ENCODE data around the gene LMTK3. TPM values are rescaled to one million over a fixed set of nuclear protein-coding genes. Genes with fewer than 3 reads are reported as not detected.

The LMTK3 gene
- polyA plus RNA-seq, 1 donor (not counting 4 experiments of a cell fraction or from before 2014, with no cell fraction given): 0.51 TPM

DNA sequence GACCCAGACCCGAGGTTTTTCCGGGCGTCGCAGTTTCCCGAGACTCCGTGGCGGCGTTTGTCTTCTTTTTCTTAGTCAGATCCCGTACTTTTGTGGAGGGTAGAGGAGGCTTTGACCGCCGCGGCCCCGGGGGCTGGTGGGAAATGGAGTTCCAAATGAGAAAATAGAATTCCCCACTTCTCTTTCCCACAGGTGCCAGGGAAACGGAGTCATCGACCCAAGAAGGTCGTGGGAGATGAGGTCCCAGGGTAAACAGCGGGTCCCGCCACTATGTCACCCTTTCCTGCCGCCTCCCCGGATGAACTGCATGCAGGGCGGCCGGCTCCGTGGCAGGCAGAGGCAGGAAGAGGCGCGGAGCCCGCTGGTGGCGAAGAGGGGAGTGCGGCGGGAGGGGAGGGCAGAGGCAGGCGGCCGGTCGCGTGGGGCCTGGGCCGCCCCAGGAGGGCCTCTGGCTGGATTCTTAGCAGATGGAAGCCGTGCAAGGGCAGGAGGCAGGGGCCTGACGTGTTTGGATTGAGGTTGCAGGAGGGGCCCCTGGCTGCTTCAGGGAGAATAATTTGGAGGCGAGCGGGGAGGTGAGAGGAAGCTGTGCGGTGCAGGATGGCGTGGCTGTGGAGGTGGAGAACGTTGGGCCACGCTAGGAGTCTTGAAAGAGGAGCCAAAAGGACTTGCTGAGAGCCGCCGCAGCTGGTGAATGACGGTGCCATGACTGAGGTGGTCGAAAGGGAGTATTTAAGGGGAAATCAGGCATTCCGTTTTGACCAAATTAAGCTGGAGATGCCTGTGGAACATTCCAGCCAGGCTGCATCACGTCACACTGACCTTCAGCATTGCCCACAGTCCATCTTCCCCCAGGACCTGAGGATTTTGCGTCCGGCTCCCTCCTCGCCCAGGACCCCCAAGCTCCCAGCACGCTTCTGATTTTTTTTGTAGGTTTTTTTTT lies 30.8 kb downstream of the LMTK3 start:
- H4K20me1 ChIP-seq (ENCODE audit: control insufficient read depth, extremely low read depth, insufficient read depth, low read length): no peaks in the 10 kb centered on the region
- H2AFZ ChIP-seq (ENCODE audit: control insufficient read depth, low read length): no peak overlapping the region
- no peaks in the 10 kb centered on the region for H3K79me2 ChIP-seq (ENCODE audit: control insufficient read depth, insufficient read depth, low read length)
- H3K4me1 ChIP-seq (ENCODE audit: control insufficient read depth, extremely low read depth, insufficient read depth, low read length): peaks cover 23% of the 10 kb centered on the region
- H3K36me3 ChIP-seq (ENCODE audit: control insufficient read depth in 2 of 2, extremely low read depth in 1 of 2, insufficient read depth in 2 of 2, low read length in 2 of 2): peaks cover 14 to 21% of the 10 kb centered on the region in 2 experiments
- H3K9me3 ChIP-seq (ENCODE audit: control insufficient read depth, low read depth, low read length): no peaks in the 10 kb centered on the region
- H3K27me3 ChIP-seq (ENCODE audit: control insufficient read depth, extremely low read depth, insufficient read depth, low read length): no peaks in the 10 kb centered on the region
- peak overlapping the region in 2 of 3 experiments; percentile 25 to 59 for H3K4me3 ChIP-seq (ENCODE audit: control insufficient read depth in 2 of 3, extremely low read depth in 1 of 3, insufficient read depth in 2 of 3, low read depth in 1 of 3, low read length in 3 of 3)
- dilution Hi-C loops (cut with MboI; ENCODE audit: extremely low pct_ligation_motif_present, low sequenced_read_pairs): no loop called here
- FAIRE-seq: no peak
- peak overlapping the region; percentile 52 for H3K9ac ChIP-seq (ENCODE audit: control insufficient read depth, extremely low read depth, insufficient read depth, low read length)
- no peak overlapping the region for H3K27ac ChIP-seq (ENCODE audit: control insufficient read depth, insufficient read depth, low read length)
- H3K9me1 ChIP-seq (ENCODE audit: control insufficient read depth, extremely low read depth, insufficient read depth, low read length): no peaks in the 10 kb centered on the region
- DNase-seq (ENCODE audit: low read depth, low spot score): no peak
- TF ChIP-seq EZH2 (IDR thresholded peaks at IDR 0.05; ENCODE audit: low read length): no peak
- TF ChIP-seq, protein P1, sequence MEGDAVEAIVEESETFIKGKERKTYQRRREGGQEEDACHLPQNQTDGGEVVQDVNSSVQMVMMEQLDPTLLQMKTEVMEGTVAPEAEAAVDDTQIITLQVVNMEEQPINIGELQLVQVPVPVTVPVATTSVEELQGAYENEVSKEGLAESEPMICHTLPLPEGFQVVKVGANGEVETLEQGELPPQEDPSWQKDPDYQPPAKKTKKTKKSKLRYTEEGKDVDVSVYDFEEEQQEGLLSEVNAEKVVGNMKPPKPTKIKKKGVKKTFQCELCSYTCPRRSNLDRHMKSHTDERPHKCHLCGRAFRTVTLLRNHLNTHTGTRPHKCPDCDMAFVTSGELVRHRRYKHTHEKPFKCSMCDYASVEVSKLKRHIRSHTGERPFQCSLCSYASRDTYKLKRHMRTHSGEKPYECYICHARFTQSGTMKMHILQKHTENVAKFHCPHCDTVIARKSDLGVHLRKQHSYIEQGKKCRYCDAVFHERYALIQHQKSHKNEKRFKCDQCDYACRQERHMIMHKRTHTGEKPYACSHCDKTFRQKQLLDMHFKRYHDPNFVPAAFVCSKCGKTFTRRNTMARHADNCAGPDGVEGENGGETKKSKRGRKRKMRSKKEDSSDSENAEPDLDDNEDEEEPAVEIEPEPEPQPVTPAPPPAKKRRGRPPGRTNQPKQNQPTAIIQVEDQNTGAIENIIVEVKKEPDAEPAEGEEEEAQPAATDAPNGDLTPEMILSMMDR (optimal IDR thresholded peaks at IDR 0.05 in 1 of 3, IDR thresholded peaks at IDR 0.05 in 1 of 3, conservative IDR thresholded peaks at IDR 0.05 in 1 of 3; ENCODE audit: extremely low read depth in 1 of 3, insufficient read depth in 2 of 3, low read length in 3 of 3): no peak
- peak overlapping the region; percentile 81 for H3K4me2 ChIP-seq (ENCODE audit: control insufficient read depth, extremely low read depth, insufficient read depth, low read depth, low read length)

DNA sequence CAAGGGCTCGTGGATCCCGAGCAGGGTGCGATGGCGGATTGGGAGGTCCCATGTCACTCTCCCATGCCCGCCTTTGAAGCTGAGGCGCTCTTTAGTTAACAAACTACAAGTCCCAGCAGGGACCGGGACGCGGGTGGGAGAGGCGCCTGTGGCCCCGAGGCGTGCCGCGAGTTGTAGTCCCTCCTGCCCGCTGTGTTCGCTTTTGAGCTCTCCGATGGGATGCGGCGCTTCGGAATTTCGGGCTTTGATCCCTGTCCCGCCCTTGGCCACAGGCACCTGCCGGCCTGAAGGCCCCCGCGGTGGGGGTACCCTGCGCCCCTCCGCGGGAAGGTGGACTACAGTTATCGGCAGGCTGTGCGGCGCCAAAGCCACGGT lies 31.5 kb downstream of the LMTK3 start:
- H3K36me3 ChIP-seq (ENCODE audit: control insufficient read depth in 2 of 2, extremely low read depth in 1 of 2, insufficient read depth in 2 of 2, low read length in 2 of 2): peaks cover 20 to 27% of the 10 kb centered on the region in 2 experiments
- peaks cover 21% of the 10 kb centered on the region for H3K4me1 ChIP-seq (ENCODE audit: control insufficient read depth, extremely low read depth, insufficient read depth, low read length)
- TF ChIP-seq, protein P1 (optimal IDR thresholded peaks at IDR 0.05 in 1 of 3, IDR thresholded peaks at IDR 0.05 in 1 of 3, conservative IDR thresholded peaks at IDR 0.05 in 1 of 3; ENCODE audit: extremely low read depth in 1 of 3, insufficient read depth in 2 of 3, low read length in 3 of 3): no peak
- TF ChIP-seq EZH2 (IDR thresholded peaks at IDR 0.05; ENCODE audit: low read length): no peak
- H3K9me1 ChIP-seq (ENCODE audit: control insufficient read depth, extremely low read depth, insufficient read depth, low read length): no peaks in the 10 kb centered on the region
- DNase-seq (ENCODE audit: low read depth, low spot score) (no peak), FAIRE-seq (no peak)
- dilution Hi-C loops (cut with MboI; ENCODE audit: extremely low pct_ligation_motif_present, low sequenced_read_pairs): no loop called here
- peak overlapping the region; percentile 81 for H3K4me2 ChIP-seq (ENCODE audit: control insufficient read depth, extremely low read depth, insufficient read depth, low read depth, low read length)
- H3K27me3 ChIP-seq (ENCODE audit: control insufficient read depth, extremely low read depth, insufficient read depth, low read length): no peaks in the 10 kb centered on the region
- peak overlapping the region in 2 of 3 experiments; percentile 25 to 59 for H3K4me3 ChIP-seq (ENCODE audit: control insufficient read depth in 2 of 3, extremely low read depth in 1 of 3, insufficient read depth in 2 of 3, low read depth in 1 of 3, low read length in 3 of 3)
- no peaks in the 10 kb centered on the region for H3K9me3 ChIP-seq (ENCODE audit: control insufficient read depth, low read depth, low read length)
- no peaks in the 10 kb centered on the region for H3K79me2 ChIP-seq (ENCODE audit: control insufficient read depth, insufficient read depth, low read length)
- no peaks in the 10 kb centered on the region for H4K20me1 ChIP-seq (ENCODE audit: control insufficient read depth, extremely low read depth, insufficient read depth, low read length)
- H2AFZ ChIP-seq (ENCODE audit: control insufficient read depth, low read length): no peak overlapping the region
- no peak overlapping the region for H3K27ac ChIP-seq (ENCODE audit: control insufficient read depth, insufficient read depth, low read length)
- H3K9ac ChIP-seq (ENCODE audit: control insufficient read depth, extremely low read depth, insufficient read depth, low read length): peak overlapping the region; percentile 52

All from keratinocyte (primary cell).